Activated B cell treated with CpG ODN at 0.5 μM for 24 hours (primary cell): ENCODE data around the gene COL12A1. TPM values are rescaled to one million over a fixed set of nuclear protein-coding genes. Genes with fewer than 3 reads are reported as not detected.

Experiments
- ATAC-seq: fragments of 200-7000 bp; cut with Tn5 transposase; one replicate; pipeline ENCODE4 v1.10.0; 2021; ENCODE audit warnings: low read depth, mild to moderate bottlenecking, moderate library complexity
- CTCF ChIA-PET: fragments of 350-600 bp; sonication (Branson Sonifier 250); formaldehyde crosslinking; loops from one replicate; lab custom pipeline; 2021; ENCODE audit warnings: antibody characterized with exemption; lab: Charles Lee
- POLR2A ChIA-PET: fragments of 350-600 bp; sonication (Branson Sonifier 250); formaldehyde crosslinking; loops from one replicate; lab custom pipeline; 2021; ENCODE audit warnings: antibody characterized with exemption; lab: Charles Lee
- DNase-seq: peaks from one replicate; pipeline ENCODE4 v3.0.0; 2022
- H3K27ac Mint-ChIP-seq: one replicate; pipeline ENCODE4 v1.8.0; 2020; ENCODE audit warnings: mixed read lengths
- H3K27me3 Mint-ChIP-seq: one replicate; pipeline ENCODE4 v1.8.0; 2021; ENCODE audit warnings: mixed read lengths
- H3K36me3 Mint-ChIP-seq: one replicate; pipeline ENCODE4 v1.8.0; 2021; ENCODE audit warnings: low read depth, mixed read lengths
- H3K4me1 Mint-ChIP-seq: one replicate; pipeline ENCODE4 v1.8.0; 2021; ENCODE audit warnings: mixed read lengths
- H3K4me3 Mint-ChIP-seq: one replicate; pipeline ENCODE4 v1.8.0; 2020; ENCODE audit warnings: mild to moderate bottlenecking, mixed read lengths
- H3K9me3 Mint-ChIP-seq: one replicate; pipeline ENCODE4 v1.8.0; 2020; ENCODE audit warnings: mixed read lengths
- intact Hi-C: fragments of 100-400 bp; cut with micrococcal nuclease; formaldehyde crosslinking; loops from one replicate; pipeline ENCODE4 v1.15.1; 2024
- total RNA-seq: library from RNA; stranded (reverse); gene quantifications from 2 replicates; pipeline ENCODE4 v1.2.3, GENCODE V29; 2022
- TF ChIP-seq, protein P1 (sequence below): fragments of 200-600 bp; IDR thresholded peaks from one replicate; pipeline ENCODE4 v1.8.0; 2022; ENCODE audit warnings: antibody characterized with exemption, mild to moderate bottlenecking

Gene COL12A1
- total RNA-seq, 1 donor from 2014 or later = not detected

- TF ChIP-seq, protein P1, sequence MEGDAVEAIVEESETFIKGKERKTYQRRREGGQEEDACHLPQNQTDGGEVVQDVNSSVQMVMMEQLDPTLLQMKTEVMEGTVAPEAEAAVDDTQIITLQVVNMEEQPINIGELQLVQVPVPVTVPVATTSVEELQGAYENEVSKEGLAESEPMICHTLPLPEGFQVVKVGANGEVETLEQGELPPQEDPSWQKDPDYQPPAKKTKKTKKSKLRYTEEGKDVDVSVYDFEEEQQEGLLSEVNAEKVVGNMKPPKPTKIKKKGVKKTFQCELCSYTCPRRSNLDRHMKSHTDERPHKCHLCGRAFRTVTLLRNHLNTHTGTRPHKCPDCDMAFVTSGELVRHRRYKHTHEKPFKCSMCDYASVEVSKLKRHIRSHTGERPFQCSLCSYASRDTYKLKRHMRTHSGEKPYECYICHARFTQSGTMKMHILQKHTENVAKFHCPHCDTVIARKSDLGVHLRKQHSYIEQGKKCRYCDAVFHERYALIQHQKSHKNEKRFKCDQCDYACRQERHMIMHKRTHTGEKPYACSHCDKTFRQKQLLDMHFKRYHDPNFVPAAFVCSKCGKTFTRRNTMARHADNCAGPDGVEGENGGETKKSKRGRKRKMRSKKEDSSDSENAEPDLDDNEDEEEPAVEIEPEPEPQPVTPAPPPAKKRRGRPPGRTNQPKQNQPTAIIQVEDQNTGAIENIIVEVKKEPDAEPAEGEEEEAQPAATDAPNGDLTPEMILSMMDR = no peak
- Mint-ChIP-seq H3K27ac (no peak overlapping the region), H3K4me3 (no peak overlapping the region), H3K27me3 (peaks cover 8% of the 10 kb centered on the region), H3K4me1 (no peaks in the 10 kb centered on the region), H3K36me3 (no peaks in the 10 kb centered on the region), H3K9me3 (no peaks in the 10 kb centered on the region)
- intact Hi-C loops = no loop called here
- ChIA-PET CTCF (no interaction called here), POLR2A (no interaction called here)
- DNase-seq (no peak), ATAC-seq (no peak)
Observed at GRCh38 chr6:75166773-75167172, 39.1 kb downstream of the COL12A1 start.

DNA sequence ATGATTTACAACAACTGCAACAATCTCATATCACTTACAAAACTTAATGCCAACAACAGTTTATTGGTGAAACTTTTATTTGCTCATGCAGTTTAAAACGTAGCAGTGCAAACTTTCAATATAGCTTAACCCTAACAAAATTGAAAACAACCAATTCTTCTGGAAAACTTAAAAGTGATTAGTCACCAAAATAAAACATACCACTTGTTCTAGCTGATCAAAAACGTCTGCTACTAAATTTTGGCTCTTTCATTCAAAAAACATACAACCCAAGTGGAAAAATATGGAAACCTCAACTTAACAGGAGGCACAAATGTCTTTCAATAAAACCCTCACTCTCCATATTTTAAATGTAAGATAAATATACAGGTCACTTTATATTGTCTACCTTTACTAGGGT, 39.6 kb downstream of the COL12A1 start:
- CTCF ChIA-PET = no interaction called here
- Mint-ChIP-seq H3K4me1 (no peaks in the 10 kb centered on the region), H3K9me3 (no peaks in the 10 kb centered on the region), H3K36me3 (no peaks in the 10 kb centered on the region), H3K27ac (no peak overlapping the region), H3K27me3 (peaks cover 8% of the 10 kb centered on the region), H3K4me3 (no peak overlapping the region)
- TF ChIP-seq, protein P1 = no peak
- DNase-seq (no peak), ATAC-seq (no peak)
- intact Hi-C loops = no loop called here
- POLR2A ChIA-PET = no interaction called here

GRCh38 chr6:75158176-75158575, 47.7 kb downstream of the COL12A1 start:
- Mint-ChIP-seq H3K27ac (no peak overlapping the region), H3K36me3 (no peaks in the 10 kb centered on the region), H3K9me3 (no peaks in the 10 kb centered on the region), H3K4me1 (no peaks in the 10 kb centered on the region), H3K27me3 (peaks cover under 1% of the 10 kb centered on the region), H3K4me3 (no peak overlapping the region)
- ChIA-PET POLR2A (no interaction called here), CTCF (no interaction called here)
- no peak for ATAC-seq
- intact Hi-C loops = no loop called here
- no peak for DNase-seq
- TF ChIP-seq, protein P1 = no peak

DNA sequence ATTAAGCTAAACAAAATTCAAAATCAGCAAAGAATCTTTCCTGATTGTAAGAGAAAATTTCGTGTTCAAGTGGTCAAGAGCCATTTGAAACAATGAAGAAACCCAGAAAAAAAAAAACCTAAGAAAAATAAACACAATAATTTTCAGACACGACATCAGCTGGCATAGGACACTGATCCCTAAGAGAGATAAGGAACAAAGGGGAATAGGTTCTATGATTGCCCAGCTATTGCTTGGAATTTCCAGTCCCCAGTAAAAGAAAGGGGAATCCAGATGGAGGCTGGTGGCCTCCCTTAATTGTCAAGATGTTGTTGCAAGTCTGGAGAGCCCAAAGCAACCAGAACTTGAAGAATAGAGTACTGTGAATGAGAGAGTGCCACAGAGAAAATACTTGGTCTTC, 48.5 kb downstream of the COL12A1 start:
- Mint-ChIP-seq H3K9me3 (no peaks in the 10 kb centered on the region), H3K27me3 (no peaks in the 10 kb centered on the region), H3K27ac (no peak overlapping the region), H3K4me3 (no peak overlapping the region), H3K36me3 (no peaks in the 10 kb centered on the region), H3K4me1 (no peaks in the 10 kb centered on the region)
- DNase-seq = no peak
- ChIA-PET POLR2A (no interaction called here), CTCF (no interaction called here)
- ATAC-seq = no peak
- TF ChIP-seq, protein P1 = no peak
- intact Hi-C loops = no loop called here

GRCh38 chr6:75156186-75156878, 49.5 kb downstream of the COL12A1 start:
- H3K27me3 Mint-ChIP-seq = no peaks in the 10 kb centered on the region
- H3K36me3 Mint-ChIP-seq = no peaks in the 10 kb centered on the region
- ChIA-PET POLR2A (no interaction called here), CTCF (no interaction called here)
- TF ChIP-seq, protein P1 = no peak
- DNase-seq (no peak), ATAC-seq (no peak)
- intact Hi-C loops = no loop called here
- H3K9me3 Mint-ChIP-seq = no peaks in the 10 kb centered on the region
- no peaks in the 10 kb centered on the region for H3K4me1 Mint-ChIP-seq
- no peak overlapping the region for H3K4me3 Mint-ChIP-seq
- H3K27ac Mint-ChIP-seq = no peak overlapping the region
